ENCODE data around the gene PI4KA.
"Not testable (repeated sequence)": the region's sequence is repeated elsewhere in the genome, so short reads cannot be mapped to it uniquely, and the experiment has no call there.

The PI4KA gene

GRCh38 chr22:20746431-20747189 lies 112.0 kb downstream of the PI4KA start:
- DNase-seq, result no peak

- DNase-seq, result no peak
Observed at GRCh38 chr22:20745119-20745518, 113.5 kb downstream of the PI4KA start.

- no peak for DNase-seq
Observed at GRCh38 chr22:20744456-20744855, 114.2 kb downstream of the PI4KA start.

GRCh38 chr22:20742764-20743163 lies 115.8 kb downstream of the PI4KA start:
- DNase-seq, result no peak

GRCh38 chr22:20741634-20742581 lies 116.7 kb downstream of the PI4KA start:
- peak in 1 of 2 experiments; percentile 33 for DNase-seq

GRCh38 chr22:20741008-20741633 lies 117.5 kb downstream of the PI4KA start:
- no peak for DNase-seq

GRCh38 chr22:20740222-20740951 lies 118.2 kb downstream of the PI4KA start:
- no peak for DNase-seq

- no peak for DNase-seq
Observed at GRCh38 chr22:20738394-20739089, 120.1 kb downstream of the PI4KA start.

- not testable (repeated sequence) for DNase-seq
Observed at GRCh38 chr22:20736891-20737290, 121.7 kb downstream of the PI4KA start.

- DNase-seq, result not testable (repeated sequence)
Observed at GRCh38 chr22:20735356-20736162, 123.1 kb downstream of the PI4KA start.

- not testable (repeated sequence) for DNase-seq
Observed at GRCh38 chr22:20732431-20732830, 126.2 kb downstream of the PI4KA start.

GRCh38 chr22:20729194-20729593 lies 129.4 kb downstream of the PI4KA start:
- DNase-seq, result no peak

- no peak for DNase-seq
Observed at GRCh38 chr22:20728523-20729190, 130.0 kb downstream of the PI4KA start.

- no peak for DNase-seq
Observed at GRCh38 chr22:20727118-20728015, 131.2 kb downstream of the PI4KA start.

- no peak for DNase-seq
Observed at GRCh38 chr22:20725987-20726558, 132.5 kb downstream of the PI4KA start.

- DNase-seq, result no peak
Observed at GRCh38 chr22:20724676-20725454, 133.7 kb downstream of the PI4KA start.

- no peak for DNase-seq
Observed at GRCh38 chr22:20721409-20722218, 137.0 kb downstream of the PI4KA start.

Measured in SW 1271 (cell line).